Dermis microvascular lymphatic vessel endothelial cell (primary cell): ENCODE measurements around the gene NXN. TPM values are rescaled to one million over a fixed set of nuclear protein-coding genes. Genes with fewer than 3 reads are reported as not detected.
"Not testable (repeated sequence)": the region's sequence is repeated elsewhere in the genome, so short reads cannot be mapped to it uniquely, and the experiment has no call there.

Source experiments
- DNase-seq, 2 donors: peaks; one replicate each; pipeline versions ENCODE4 v3.0.0 to v3.0.0-alpha.2; 2010; ENCODE audit warnings: low read depth in 2 of 2
- total RNA-seq: library from RNA; depleted of rRNA; stranded (reverse); fragments of >200 nt; gene quantifications from 2 replicates; pipeline ENCODE4 v1.2.1, GENCODE V29; 2014

The NXN gene
- total RNA-seq, 1 donor from 2014 or later = 91.7 TPM

DNA sequence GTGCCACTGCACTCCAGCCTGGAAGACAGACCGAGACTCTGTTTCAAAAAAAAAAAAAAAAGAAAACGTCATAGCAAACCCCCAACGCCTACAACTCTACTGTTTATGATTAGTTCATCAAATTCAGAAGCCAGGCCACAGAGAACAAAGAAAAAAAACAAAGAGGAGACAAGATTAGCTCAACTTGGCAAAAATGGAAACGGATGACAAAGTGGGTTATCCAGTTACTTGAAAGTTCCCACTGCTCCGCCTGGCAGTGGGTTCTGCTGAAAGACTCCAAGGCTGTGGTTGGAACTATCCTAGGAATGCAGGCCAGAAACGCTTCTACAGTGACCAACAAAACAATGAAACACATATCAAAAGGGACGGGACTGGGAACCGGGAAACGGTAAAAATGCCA, 144.3 kb downstream of the NXN start:
- DNase-seq = no peak

DNA sequence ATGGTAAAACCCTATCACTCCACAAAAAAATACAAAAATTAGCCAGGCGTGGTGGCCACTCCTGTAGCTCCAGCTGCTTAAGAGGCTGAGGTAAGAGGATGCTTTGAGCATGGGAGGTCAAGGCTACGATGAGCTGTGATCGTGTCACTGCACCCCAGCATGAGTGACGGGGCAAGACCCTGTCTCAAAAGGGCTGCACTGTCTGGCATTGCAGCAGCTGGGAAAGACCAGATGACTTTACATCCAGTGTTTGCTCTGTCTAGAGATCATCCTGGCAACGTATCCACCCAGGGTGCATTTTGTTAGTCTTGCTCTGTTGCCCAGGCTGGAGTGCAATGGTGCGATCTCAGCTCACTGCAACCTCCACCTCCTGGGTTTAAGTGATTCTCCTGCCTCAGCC, 145.4 kb downstream of the NXN start:
- no peak for DNase-seq

DNA sequence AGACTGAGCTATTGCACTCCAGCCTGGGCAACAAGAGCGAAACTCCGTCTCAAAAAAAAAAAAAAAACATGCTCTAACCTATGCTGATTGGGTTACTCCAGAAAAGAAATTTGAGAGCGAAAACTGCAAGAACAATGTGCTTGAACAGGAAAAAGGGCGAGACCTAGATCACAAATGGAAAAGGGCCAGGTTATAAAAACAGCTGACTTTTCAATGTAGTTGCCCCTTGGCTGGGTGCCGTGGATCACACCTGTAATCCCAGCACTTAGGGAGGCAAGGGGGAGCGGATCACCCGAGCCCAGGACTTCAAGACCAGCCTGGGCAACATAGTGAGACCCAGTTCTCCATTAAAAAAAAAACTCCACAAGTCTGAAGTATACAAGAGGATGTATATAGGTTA, 148.6 kb downstream of the NXN start:
- DNase-seq = peak in 1 of 2 donors; percentile 42

DNA sequence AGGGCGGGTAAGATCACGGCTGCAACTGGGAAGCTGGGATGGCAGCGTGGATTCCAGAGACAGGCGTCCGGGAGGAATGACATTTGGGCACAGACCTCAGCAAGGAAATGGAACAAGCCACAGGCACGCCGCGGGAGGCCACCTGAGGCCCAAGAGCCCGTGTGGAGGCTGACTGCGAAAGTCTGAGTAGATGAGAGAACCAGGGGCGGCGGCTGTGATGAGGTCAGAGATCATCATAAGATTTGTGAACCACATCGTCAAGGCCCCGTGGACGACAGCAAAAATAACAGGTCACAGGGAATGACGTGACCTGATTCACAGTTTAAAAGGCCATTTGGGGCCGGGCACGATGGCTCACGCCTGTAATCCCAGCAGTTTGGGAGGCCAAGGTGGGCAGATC, 149.2 kb downstream of the NXN start:
- DNase-seq = no peak

DNA sequence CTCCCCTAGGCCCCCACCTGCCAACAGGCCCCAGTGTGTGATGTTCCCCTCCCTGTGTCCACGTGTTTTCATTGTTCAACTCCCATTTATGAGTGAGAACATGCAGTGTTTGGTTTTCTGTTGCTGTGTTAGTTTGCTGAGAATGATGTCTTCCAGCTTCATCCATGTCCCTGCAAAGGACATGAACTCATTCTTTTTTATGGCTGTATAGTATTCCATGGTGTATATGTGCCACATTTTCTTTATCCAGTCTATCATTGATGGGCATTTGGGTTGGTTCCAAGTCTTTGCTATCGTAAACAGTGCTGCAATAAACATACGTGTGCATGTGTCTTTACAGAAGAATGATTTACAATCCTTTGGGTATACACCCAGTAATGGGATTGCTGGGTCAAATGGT, 150.0 kb downstream of the NXN start:
- DNase-seq = not testable (repeated sequence)

DNA sequence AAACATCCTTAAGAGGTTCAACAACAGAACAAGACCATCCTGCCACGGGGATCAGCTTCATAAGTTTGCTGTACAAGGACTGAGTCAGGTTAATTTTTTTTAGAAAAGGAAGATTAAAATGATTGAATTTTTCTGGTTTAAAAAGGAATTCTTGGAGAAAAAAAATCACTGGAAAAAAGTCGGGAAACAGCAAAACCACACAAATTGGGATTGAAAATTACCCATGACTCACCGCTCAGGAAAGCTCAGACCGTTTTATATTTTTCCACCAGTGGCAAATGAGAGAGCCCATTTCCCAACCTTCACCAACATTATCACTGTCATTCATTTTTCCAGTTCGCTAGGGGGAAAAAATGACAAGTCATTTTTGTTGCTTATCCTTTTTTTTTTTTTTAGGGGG, 150.8 kb downstream of the NXN start:
- peak in 1 of 2 donors; percentile 51 for DNase-seq

DNA sequence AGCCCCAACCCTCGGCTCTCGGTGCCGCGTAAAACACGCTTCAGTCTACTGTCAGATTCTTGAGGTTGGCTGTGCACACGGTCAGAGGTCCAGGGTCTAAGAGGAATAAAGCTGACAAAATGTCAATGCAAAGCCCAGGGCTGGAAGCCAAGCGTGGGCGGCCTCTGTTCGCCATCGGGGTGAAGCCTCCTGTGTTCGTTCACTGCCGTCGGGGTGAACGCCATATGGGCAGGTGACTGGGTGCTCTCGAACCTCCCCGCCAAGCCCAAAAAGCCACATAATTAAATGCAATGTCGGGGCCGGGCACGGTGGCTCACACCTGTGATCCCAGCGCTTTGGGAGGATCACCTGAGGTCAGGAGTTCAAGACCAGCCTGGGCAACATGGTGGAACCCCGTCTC, 152.8 kb downstream of the NXN start:
- no peak for DNase-seq

DNA sequence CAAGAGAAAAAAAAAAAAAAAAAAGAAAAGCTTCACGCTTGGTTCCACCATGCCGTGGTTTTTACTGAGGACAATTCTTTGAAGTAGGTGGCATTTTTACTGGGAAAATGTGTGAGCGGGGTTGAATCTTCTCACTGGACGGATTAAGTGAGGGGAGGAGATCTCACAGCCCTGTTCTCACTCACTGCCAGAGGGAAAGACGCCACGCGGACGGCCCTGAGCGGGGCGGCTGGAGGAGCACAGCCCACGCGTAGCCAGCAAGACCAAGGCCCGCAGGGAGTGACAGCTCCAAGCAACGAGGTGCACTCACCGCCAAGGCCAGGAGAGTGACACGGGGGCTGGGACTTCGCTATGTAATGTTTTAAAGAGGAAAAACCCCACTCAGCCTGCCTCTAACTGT, 154.4 kb downstream of the NXN start:
- DNase-seq = no peak

DNA sequence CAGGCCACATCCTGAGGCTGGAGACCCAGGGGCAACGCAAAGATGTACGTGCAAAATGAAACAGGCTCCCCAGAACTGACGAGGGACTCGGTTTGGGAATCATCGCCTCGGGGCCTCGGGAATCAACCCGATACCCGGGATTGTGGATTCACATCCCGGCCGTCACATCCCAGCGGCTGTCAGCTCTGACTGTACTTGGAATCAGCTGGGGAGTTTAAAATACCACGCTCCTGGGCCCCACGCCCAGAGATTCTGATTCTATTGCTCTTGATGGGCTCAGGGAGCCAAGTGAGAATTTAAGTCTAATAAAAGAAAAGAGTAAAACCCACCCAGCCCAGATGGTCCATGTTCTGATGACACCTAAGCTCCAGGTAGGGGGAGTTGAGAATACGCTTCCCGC, 155.2 kb downstream of the NXN start:
- DNase-seq = no peak

DNA sequence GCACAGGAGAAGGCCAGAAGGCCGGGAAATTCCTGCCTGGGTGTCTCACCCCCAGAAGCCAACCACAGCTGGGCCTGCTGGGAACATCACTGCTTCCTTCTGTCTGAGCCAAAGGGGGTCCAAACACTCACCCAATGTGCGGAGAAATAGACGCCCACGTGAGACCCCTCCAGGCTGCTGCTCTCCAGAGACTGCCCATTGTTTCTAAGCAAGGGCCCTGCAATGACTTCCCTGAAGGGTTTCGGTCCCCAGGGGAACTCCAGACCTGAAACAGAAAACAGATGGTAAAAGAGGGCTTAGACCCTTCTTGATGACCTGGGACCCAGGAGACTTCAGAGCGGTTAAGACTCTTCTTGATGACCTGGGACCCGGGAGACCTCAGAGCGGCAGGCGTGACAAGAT, 156.1 kb downstream of the NXN start:
- no peak for DNase-seq

DNA sequence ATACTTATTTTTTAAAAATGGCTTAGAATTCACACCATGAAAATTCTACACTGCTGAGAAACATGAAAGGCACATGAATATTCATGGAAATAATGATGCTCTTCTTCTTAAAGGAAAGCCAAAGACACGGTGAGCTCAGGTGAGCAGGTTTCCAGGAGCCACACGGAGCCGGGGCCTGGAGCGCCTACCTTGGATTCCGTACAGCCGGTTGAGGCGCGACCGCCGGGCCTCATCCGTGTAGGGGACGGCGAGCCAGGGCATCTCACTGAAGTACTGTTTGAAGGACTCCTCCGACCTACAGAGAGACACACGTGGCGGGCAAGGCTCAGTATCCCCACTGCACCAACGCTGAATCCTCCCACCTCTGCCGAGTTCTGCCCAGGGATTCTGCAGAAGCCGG, 160.3 kb downstream of the NXN start:
- DNase-seq = no peak

DNA sequence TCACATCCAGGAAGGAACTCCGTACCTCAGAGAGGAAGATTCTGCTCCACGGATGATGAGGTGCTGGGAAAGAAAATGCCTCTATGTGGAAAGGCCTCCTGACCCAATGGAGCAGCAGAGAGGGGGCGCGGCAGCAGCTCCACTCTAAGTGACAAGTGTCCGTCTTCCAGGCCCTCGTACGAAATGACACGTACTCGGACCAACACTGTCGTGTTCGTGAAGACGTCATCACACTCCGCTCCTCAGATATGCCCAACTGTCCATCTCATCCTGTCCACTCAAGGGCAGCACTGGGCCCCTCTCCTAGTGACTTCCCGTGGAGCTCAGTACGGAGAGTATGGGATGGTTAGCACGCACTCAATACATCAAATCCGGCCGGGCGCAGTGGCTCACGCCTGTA, 165.2 kb downstream of the NXN start:
- DNase-seq = no peak

DNA sequence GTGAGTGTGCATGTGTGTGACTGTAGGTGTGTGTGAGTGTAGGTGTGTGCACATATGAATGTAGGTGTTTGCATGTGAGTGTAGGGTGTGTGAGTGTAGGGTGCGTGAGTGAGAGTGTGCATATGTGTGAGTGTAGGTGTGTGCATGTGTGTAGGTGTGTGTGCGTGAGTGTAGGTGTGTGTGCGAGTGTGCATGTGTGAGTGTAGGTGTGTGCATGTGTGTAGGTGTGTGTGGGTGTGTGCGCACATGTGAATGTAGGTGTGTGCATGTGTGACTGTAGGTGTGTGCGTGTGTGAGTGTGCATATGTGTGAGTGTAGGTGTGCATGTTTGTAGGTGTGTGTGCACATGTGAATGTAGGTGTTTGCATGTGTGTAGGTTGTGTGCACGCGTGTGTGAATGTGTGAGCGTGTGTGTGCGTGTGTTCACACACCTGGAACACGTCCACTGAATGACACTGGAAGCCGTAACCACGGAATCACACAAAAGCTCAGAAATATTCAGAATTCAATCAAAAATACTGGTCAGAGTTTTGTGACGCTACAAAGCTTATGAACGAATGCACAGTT, 166.9 kb downstream of the NXN start:
- DNase-seq = no peak

DNA sequence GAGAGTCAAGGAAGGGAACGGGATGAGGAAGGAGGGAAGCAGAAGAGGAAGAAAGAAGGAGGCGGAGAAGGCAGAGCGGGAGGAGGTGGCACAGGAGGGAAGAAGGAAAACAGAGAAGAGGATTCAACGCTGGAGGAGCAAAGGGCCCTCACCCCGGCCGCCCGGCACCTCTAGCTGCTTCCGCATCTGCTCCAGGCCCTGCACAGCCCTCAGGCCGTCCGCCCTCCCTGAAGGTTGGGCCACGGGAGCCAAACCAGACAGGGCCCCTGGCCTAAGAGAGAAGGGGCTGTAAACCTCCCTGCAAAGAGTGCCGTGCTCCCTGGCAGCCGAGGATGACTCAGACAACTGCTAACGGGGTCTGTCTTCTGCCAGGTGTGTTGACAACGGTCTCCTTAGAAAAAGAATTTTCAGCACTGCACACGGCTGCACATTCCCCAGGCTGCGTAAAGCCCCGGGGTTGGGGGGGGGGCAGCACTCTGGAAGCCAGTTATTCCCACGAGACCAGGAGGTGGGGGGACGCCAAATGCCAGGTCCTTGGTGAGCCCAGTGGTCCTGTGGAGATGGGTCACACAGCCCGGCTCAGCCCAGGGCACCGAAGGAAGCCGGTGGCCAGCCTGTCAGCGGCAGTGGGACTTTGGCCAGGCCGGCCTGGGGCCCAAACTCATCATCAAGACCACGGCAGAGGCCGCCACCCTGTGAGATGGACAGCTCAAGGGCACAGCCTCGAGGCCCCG, 168.4 kb downstream of the NXN start:
- no peak for DNase-seq

DNA sequence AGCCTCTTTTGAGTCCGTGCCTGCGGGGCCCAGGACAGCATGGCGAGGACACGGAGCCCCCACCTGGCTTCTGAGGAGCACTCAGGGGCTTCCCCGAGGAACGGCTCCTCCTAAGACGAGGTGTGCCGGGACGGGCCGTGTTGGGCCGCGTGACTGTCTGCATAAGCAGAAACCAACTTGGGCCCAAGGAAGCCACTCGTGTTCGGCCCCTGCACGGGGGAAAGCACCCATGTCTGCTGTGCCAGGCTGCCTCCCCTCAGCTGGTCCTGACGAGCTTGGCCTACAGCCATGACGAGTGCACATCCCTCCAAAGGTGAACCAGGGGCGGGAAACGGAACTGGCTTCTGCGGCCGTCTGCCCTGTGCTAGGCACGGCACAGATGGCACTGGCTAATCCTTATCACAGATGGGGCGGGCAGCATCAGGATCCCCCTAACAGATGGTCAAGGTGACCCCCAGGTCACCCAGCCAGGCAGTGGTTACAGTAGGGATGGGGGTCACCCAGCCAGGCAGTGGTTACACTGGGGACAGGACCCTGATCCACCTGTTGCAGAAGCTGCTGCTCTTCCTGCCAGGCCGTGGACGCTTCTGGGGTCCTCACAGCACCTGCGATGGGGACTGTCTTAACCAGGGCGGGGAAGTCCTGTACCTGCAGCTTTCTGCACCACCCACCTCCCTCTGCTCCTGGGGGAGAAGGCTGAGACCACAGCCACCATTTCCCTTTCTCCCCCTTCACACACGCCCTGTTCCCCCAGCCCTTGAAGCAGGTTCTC, 171.9 kb downstream of the NXN start:
- DNase-seq = no peak

DNA sequence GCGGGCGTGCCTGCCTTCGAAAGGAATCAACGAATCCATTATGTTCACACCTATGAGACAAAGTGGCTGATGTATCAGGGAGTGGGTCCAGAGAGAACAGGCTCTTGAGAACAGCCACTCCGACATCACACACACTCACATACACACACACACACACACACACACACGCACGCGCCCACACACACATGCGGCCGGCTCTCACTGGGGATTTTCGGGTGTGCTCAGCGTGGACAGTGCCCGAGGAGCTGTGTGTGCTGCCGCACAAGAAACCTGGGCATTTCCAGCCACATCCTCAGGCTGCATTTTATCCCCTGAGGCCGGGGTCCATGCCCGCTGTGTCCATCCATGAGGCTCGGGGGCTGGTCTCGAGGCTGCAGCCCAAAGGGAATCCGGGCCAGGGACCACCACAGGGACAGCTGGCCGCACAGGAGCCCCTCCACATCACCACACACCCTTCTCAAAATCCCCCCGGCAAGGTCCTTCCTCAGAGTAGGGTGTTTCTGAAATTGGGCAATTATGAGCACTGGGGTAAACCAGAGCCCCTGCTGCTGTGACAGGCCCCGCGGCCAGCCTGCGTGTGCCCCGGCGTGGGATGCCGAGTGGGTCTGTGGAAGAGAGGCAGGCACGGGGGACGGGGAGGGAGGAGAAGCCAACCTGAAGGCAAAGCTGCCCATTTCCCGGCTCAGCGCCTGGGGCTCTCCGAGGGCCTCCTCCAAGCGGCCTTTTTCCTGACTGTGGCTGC, 172.6 kb downstream of the NXN start:
- no peak for DNase-seq

DNA sequence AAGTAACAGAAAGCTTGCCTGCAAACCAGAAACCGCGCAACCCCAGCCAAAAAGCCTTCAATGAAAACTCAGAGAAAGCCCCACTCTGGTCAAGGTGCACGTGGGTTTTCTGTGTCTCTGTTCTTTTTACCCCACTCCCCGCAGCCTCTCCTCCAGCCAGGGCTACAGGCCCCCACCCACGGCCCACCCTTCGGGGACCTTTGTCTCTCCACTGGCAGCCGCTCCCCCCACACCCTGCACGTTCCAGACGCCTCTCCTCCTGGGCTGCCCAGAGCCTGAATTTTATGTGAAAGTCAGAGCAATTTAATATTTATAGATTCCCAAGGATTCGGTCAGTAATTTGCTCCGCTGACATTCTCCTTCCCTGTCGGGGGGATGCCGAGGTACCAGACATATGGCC, 173.2 kb downstream of the NXN start:
- no peak for DNase-seq

DNA sequence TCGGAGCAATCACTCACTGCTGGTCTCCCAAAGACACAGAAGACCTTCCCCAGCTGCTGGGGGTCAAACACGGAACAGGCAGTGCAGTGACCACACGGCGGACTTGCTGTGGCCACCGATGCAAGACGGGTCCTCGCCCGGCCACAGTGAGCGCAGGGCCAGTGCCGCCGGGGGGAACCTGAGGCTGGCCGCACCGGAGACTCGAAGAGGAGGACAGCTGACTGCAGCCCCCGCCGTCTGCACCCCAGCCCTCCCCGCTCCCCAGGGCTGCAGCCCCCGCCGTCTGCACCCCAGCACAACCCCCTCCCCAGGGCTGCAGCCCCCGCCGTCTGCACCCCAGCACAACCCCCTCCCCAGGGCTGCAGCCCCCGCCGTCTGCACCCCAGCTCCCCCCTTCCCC, 173.7 kb downstream of the NXN start:
- DNase-seq = not testable (repeated sequence)

DNA sequence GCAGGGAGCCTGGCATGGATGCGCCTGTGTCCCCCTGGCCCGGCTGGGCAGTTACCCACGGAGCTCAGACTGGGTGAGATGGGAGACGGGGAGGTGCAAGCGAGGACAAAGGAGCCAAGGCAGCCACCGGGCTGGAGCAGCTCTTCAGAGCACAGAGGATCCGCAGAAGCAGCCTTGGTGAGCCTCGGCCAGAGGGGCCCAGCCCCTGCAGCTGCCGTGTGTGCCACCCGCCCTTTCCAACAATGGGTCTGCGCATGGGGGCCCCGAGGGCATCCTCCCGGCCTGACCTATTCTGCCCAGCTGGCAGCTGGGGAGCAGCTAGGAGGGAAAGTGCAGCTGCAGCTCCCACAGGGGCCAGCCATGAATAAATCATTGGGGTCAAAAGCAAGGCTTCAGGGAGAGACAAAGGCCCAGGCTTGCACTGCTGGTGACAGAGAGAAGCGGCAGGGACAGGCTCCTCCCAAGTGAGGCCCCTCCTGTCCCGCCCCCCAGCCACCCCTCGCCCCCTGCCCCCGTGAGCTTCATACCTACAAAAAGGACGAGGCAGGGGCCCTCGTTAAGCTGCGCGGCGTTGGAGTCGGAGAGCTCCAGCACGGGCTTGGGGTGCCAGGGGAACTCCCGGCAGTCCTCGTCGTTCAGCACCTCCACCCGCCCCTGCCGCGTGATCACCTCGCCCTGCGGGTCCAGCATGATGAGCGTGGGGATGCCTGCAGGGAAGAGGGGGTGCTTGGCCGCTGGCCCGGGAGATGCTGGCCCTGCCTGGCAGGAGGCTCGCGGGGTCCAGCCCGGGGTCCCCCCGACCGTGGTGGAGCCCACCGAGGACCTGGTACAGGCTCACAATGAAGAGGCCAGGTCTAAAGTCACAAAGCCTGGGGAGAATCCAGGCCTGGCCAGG, 174.8 kb downstream of the NXN start:
- DNase-seq = no peak

DNA sequence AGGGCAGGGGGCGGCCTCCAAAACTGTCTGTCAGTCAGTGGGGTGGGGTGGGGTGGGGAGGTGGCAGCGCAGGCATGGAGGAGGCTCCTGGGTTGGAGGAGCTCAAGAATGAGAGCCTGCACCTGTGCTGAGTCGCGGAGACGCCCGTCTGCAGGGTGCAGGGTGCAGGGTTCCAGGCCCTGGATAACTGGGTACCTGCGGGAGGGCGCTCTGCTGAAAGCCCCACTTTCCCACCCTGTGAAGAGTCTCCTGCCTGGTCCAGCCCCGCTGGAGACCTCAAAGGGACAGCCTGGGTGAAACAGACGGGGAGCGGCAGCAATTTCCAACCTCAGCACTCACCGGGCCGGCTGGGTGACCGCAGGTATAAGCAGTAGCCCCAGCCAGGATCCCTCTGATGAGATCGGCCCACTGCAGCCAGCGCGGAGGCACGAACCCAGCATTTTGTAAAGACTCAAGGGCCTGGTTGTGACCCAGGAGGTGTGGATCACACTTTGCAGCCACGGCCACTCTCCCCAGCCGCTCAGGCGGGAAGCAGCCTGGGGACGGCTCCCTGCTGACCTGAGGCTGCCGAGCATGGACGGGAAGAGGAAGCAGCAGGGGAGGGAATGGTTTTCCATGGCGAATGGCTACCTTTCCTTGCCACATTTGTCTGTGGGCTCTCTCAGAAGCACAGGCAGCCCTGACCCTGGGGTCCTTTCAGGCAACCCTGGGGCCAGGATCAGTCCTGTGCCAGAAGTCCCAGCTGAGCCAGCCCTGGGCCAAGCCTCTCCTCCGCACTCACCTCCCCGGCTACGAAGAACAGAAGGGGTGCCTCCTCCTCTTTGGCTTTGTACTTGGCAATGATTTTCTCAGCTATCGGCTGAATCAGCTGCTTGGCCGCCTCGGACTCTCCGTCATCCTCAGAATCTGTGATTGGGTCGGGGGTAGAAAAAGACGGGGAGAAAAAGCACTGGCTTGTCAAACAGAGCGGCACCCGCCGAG, 176.4 kb downstream of the NXN start:
- no peak for DNase-seq
